ENCODE measurements around the gene FADS2.

DNA sequence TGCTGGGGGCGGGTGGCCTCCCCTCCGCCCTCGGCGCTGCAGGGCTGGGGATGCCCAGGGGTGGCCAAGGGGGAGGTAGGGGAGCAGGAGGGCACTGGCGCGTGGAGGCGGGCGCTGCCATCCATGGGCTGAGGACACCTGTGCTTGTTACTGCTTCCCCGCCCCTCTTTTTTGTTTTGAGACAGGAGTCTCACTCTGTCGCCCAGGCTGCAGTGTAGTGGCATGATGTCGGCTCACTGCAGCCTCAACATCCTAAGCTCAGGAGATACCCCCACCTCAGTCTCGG lies 63.9 kb downstream of the FADS2 start:
- TF ChIP-seq CTCF (IDR thresholded peaks at IDR 0.05) (no peak), TCF7 (CRISPR knock-in tag; IDR thresholded peaks at IDR 0.05; ENCODE audit: low read depth) (no peak), ATF1 (CRISPR knock-in tag; IDR thresholded peaks at IDR 0.05) (no peak), ELF4 (CRISPR knock-in tag; IDR thresholded peaks at IDR 0.05; ENCODE audit: low read depth) (no peak), TEAD1 (CRISPR knock-in tag; IDR thresholded peaks at IDR 0.05) (no peak), JUN (CRISPR knock-in tag; IDR thresholded peaks at IDR 0.05) (no peak), ATF2 (CRISPR knock-in tag; IDR thresholded peaks at IDR 0.05; ENCODE audit: borderline replicate concordance, low read depth) (no peak), TEAD4 (CRISPR knock-in tag; IDR thresholded peaks at IDR 0.05) (no peak), ETV6 (CRISPR knock-in tag; IDR thresholded peaks at IDR 0.05) (no peak), ZNF317 (CRISPR knock-in tag; IDR thresholded peaks at IDR 0.05; ENCODE audit: borderline replicate concordance, low read depth) (no peak), GRHL2 (CRISPR knock-in tag; IDR thresholded peaks at IDR 0.05; ENCODE audit: insufficient replicate concordance, severe bottlenecking) (no peak)
- TF ChIP-seq, protein P1, sequence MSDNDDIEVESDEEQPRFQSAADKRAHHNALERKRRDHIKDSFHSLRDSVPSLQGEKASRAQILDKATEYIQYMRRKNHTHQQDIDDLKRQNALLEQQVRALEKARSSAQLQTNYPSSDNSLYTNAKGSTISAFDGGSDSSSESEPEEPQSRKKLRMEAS (CRISPR knock-in tag; IDR thresholded peaks at IDR 0.05): no peak; the same call in 1 of the 2 replicates
- TF ChIP-seq, protein P2, sequence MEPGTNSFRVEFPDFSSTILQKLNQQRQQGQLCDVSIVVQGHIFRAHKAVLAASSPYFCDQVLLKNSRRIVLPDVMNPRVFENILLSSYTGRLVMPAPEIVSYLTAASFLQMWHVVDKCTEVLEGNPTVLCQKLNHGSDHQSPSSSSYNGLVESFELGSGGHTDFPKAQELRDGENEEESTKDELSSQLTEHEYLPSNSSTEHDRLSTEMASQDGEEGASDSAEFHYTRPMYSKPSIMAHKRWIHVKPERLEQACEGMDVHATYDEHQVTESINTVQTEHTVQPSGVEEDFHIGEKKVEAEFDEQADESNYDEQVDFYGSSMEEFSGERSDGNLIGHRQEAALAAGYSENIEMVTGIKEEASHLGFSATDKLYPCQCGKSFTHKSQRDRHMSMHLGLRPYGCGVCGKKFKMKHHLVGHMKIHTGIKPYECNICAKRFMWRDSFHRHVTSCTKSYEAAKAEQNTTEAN (CRISPR knock-in tag; IDR thresholded peaks at IDR 0.05): no peak
- TF ChIP-seq, protein P3, sequence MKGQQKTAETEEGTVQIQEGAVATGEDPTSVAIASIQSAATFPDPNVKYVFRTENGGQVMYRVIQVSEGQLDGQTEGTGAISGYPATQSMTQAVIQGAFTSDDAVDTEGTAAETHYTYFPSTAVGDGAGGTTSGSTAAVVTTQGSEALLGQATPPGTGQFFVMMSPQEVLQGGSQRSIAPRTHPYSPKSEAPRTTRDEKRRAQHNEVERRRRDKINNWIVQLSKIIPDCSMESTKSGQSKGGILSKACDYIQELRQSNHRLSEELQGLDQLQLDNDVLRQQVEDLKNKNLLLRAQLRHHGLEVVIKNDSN (CRISPR knock-in tag; IDR thresholded peaks at IDR 0.05): no peak

Measured in WTC11 (cell line).